D721Med (cell line): ENCODE data around the gene CYSLTR1.

Experiments
- DNase-seq: peaks from one replicate; pipeline ENCODE4 v3.0.0; 2011; ENCODE audit warnings: low spot score; ENCODE audit not compliant: insufficient read length
- FAIRE-seq: peaks from 2 replicates; lab custom pipeline; 2011; peaks lifted over from hg19 to GRCh38; lab: Jason Lieb, UNC
- TF ChIP-seq, protein P1 (sequence below): IDR thresholded peaks from 2 replicates; pipeline ENCODE4 v1.5.1; 2012; ENCODE audit warnings: mild to moderate bottlenecking, control low read depth; ENCODE audit not compliant: insufficient read depth; ENCODE audit errors: missing control alignments

The CYSLTR1 gene, protein sequence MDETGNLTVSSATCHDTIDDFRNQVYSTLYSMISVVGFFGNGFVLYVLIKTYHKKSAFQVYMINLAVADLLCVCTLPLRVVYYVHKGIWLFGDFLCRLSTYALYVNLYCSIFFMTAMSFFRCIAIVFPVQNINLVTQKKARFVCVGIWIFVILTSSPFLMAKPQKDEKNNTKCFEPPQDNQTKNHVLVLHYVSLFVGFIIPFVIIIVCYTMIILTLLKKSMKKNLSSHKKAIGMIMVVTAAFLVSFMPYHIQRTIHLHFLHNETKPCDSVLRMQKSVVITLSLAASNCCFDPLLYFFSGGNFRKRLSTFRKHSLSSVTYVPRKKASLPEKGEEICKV

DNA sequence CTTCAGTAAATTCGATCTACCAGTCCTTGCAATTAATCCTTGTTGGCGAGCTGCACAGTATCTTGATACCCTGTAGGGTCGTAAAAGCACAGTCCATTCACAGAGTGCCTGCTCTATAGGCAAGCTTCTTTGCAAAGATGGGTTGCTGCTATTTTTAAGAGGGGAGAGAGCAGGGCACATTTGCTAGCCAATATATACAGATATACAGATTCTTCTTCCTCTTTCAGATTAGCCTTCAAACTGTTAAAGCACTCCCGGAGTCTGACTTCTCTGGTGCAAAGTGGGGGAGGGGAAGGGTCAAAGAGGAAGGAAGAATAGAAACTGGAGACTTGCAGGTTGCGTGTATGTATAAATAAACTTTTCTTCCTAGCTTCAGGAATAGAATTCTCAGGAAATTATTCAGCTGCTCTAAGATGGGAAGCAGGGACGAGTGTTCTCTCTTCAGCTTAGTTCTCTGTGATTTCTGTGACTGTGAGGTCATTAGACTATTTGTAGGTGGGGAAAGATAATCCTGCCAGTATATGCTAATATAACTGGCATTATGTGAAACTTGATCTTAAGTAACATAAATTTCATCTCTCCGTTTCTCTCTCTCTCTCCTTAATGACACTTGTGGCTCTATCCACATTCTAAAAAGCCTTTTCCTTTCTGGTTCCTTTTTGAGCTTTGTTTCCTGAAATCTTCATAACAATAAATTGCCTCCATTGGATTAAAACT is at the start of gene CYSLTR1:
Gene CYSLTR1, minus strand, starts transcription at position 242 of the 717 bp plus-strand sequence. CDS start 53,865 bp downstream, outside the sequence.
- TF ChIP-seq, protein P1, sequence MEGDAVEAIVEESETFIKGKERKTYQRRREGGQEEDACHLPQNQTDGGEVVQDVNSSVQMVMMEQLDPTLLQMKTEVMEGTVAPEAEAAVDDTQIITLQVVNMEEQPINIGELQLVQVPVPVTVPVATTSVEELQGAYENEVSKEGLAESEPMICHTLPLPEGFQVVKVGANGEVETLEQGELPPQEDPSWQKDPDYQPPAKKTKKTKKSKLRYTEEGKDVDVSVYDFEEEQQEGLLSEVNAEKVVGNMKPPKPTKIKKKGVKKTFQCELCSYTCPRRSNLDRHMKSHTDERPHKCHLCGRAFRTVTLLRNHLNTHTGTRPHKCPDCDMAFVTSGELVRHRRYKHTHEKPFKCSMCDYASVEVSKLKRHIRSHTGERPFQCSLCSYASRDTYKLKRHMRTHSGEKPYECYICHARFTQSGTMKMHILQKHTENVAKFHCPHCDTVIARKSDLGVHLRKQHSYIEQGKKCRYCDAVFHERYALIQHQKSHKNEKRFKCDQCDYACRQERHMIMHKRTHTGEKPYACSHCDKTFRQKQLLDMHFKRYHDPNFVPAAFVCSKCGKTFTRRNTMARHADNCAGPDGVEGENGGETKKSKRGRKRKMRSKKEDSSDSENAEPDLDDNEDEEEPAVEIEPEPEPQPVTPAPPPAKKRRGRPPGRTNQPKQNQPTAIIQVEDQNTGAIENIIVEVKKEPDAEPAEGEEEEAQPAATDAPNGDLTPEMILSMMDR, result no peak
- FAIRE-seq (no peak), DNase-seq (no peak)

DNA sequence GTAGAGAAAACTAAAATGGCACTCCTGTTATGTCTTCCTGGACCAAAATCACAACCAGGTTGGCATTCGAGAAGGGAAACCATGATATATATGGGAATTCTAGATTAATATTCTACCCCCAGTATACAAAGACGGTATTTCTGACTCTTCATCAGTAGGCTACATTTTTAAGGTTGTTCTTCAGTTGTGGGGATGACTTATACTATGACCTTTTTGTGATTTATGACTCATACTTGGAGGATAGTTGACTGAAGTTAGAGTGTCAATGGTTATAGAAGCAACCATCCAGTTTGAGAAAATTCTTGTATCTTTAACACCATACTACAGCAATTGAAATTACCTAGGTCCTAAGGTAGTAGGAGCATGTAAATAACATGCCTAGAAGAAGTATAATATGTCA is 49.8 kb upstream of the CYSLTR1 start:
- DNase-seq, result no peak
- FAIRE-seq, result no peak
- TF ChIP-seq, protein P1, result no peak

DNA sequence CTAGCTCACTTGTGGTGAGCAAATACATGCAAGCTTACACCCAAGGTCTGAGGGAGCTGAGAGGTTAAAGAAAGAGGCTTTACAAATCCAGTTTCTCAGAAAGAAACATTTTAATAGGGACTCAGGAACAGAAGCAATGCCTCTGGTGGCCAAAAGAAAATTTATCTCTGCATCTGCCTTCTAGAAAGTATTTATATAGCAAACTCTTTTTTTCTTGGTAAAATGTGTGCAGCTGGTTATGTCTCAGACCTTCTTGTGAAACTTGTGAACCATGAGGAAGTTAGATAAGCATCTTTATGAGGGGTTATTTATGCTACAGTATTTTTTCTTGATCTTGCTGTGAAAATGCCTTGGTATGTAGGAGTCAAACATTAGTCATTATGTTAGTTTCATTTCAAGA is 48.5 kb upstream of the CYSLTR1 start:
- no peak for FAIRE-seq
- TF ChIP-seq, protein P1, result no peak
- DNase-seq, result no peak

DNA sequence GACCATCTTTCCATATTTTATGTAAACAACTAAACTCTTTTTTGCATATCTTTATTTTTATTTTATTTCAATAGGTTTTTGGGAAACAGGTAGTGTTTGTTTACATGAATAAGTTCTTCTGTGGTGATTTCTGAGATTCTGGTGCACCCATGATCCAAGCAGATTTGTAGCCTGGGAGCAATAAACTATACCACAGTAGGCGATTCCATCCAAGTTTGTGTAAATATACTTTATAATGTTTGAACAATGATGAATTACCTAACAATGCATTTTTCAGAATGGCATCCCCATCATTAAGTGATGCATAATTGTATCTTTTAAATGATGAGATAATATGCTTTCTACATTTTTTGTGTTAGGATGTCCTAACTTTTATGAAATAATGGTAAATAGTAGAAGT is 39.2 kb upstream of the CYSLTR1 start:
- TF ChIP-seq, protein P1, result no peak
- FAIRE-seq, result no peak
- DNase-seq, result no peak

DNA sequence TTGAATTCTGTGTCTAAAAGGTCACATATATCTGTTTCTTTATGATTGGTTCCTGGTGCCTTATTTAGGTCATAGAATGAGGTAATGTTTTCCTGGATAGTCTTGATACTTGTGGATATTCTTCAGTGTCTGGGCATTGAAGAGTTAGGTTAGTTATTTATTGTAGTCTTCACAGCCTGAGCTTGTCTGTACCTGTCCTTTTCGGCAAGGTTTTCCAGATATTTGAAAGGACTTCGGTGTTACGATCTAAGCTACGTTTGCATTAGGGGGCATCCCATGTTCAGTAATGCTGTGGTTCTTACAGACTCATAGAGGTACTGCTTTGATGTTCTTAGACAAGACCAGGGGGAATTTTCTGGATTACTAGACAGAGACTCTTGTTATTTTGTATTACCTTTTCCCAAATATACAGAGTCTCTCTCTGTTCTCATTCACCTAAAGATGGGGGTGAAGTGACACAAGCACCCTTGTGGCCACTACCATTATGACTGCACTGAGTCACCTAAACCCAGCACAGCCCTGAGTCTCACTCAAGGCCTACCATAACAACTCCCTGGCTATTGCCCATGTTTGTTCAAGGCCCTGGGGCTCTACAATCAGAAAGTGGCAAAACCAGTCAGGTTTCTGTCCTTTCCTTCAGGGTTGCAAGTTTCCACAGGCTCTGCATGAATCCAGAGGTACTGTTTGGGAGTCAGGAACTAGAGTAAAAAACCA is 30.1 kb upstream of the CYSLTR1 start:
- FAIRE-seq (no peak), DNase-seq (no peak)
- TF ChIP-seq, protein P1, result no peak

DNA sequence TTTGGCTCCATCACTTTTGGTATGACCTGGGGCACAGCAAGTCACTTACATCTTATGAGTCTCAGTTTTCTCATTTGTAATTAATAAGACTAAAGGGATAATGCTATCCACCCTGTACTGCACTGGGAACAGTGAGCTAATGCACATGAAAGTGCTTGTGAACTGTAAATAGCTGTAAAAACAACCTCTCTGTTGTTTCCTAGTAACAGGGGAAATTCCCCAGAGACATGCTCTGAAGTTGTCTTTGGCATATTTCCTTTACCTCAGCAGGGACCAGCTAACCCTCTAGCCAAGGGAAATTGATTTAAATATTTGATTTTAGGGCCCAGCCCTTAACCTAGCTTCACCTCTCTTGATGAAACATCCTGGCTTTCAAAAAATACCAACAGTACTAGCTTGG is 6.1 kb upstream of the CYSLTR1 start:
- no peak for DNase-seq
- no peak for FAIRE-seq
- TF ChIP-seq, protein P1, result no peak
